K562 (cell line): ENCODE data around the gene RUNX3. TPM values are rescaled to one million over a fixed set of nuclear protein-coding genes. Genes with fewer than 3 reads are reported as not detected.

ENCODE experiments used
- ATAC-seq: fragments of 200-7000 bp; cut with Tn5 transposase; 3 replicates; pipeline ENCODE4 v1.9.1; 2020; ENCODE audit warnings: moderate library complexity
- BruUV-seq: library from RNA; stranded (reverse); fragments of 400-500 nt; replicated peaks from 2 replicates; lab custom pipeline; 2021; lab: Mats Ljungman, UMichigan
- CTCF ChIA-PET: fragments of 300-600 bp; formaldehyde crosslinking; extraction: SDS; loops from one replicate; lab custom pipeline; 2021; ENCODE audit warnings: low intra/inter-chr PET ratio; lab: Yijun Ruan, JAX
- POLR2A ChIA-PET: fragments of 300-600, 350-650 bp; sonication (Branson Sonifier 250); formaldehyde crosslinking; extraction: SDS; loops from one replicate; lab custom pipeline; 2021; ENCODE audit warnings: antibody characterized with exemption, inconsistent platforms; lab: Yijun Ruan, JAX
- DNase-seq, 4 experiments: peaks; one replicate each; pipeline versions ENCODE4 v3.0.0 to v3.0.0-alpha.2; 2011 to 2018; ENCODE audit warnings: low spot score in 3 of 4, mixed read lengths in 3 of 4; ENCODE audit errors: extremely low read depth in 1 of 4
- FAIRE-seq: peaks from 2 replicates; lab custom pipeline; 2011; peaks lifted over from hg19 to GRCh38; lab: Jason Lieb, UNC
- H2AFZ ChIP-seq: 2 replicates; pipeline ENCODE4 v1.6.0; 2011; ENCODE audit warnings: low read depth, low read length, control low read depth, inconsistent platforms
- H3K27ac ChIP-seq: fragments of 200-600 bp; 3 replicates; pipeline ENCODE4 v1.8.0; 2011; ENCODE audit warnings: low read depth, mild to moderate bottlenecking, control low read depth, inconsistent platforms, low read length, moderate library complexity, mixed read lengths; ENCODE audit errors: extremely low read depth
- H3K27me3 ChIP-seq, 2 experiments: fragments of 300-600 bp in 1 of 2; 2 replicates in 1 of 2; 3 replicates in 1 of 2; pipeline versions ENCODE4 v1.6.0 to v1.8.0; 2011; ENCODE audit warnings: inconsistent platforms in 2 of 2, low read length in 2 of 2, mild to moderate bottlenecking in 1 of 2, mixed read lengths in 1 of 2, moderate library complexity in 1 of 2; ENCODE audit not compliant: control insufficient read depth in 2 of 2, insufficient read depth in 2 of 2
- H3K36me3 ChIP-seq: fragments of 300-600 bp; 3 replicates; pipeline ENCODE4 v1.8.0; 2011; ENCODE audit warnings: mild to moderate bottlenecking, low read length, inconsistent platforms; ENCODE audit not compliant: control insufficient read depth, insufficient read depth
- H3K4me1 ChIP-seq, 2 experiments: fragments of 200-600 bp in 1 of 2; replicated peaks in 1 of 2; 2 replicates in 1 of 2; 3 replicates in 1 of 2; pipeline versions ENCODE4 v1.5.1 to v1.8.0; 2011; ENCODE audit warnings: inconsistent platforms in 2 of 2, low read length in 2 of 2, mild to moderate bottlenecking in 1 of 2, mixed read lengths in 1 of 2, moderate library complexity in 1 of 2; ENCODE audit not compliant: control insufficient read depth in 2 of 2, insufficient read depth in 2 of 2
- H3K4me2 ChIP-seq: 2 replicates; pipeline ENCODE4 v1.6.1; 2011; ENCODE audit warnings: low read length, control low read depth, inconsistent platforms, mixed read lengths; ENCODE audit not compliant: insufficient read depth
- H3K4me3 ChIP-seq: fragments of 200-600 bp; sonication (generic), shearing (Covaris generic); 2 replicates; pipeline ENCODE4 v1.5.1; 2016; ENCODE audit warnings: control low read depth, inconsistent platforms
- H3K79me2 ChIP-seq: fragments of 200-600 bp; 3 replicates; pipeline ENCODE4 v1.8.0; 2011; ENCODE audit warnings: low read length, inconsistent platforms; ENCODE audit not compliant: control insufficient read depth, insufficient read depth
- H3K9ac ChIP-seq, 2 experiments: 2 replicates each; pipeline versions ENCODE4 v1.6.0 to v1.6.1; 2011; ENCODE audit warnings: low read depth in 2 of 2, low read length in 2 of 2, control low read depth in 1 of 2, inconsistent platforms in 1 of 2, mild to moderate bottlenecking in 1 of 2, mixed read lengths in 1 of 2; ENCODE audit not compliant: insufficient read depth in 1 of 2
- H3K9me1 ChIP-seq: one replicate; pipeline ENCODE4 v1.6.0; 2011; ENCODE audit warnings: inconsistent platforms, mild to moderate bottlenecking, low read length, moderate library complexity; ENCODE audit not compliant: control insufficient read depth, insufficient read depth
- H3K9me3 ChIP-seq: replicated peaks from 2 replicates; pipeline ENCODE4 v1.5.1; 2011; ENCODE audit warnings: low read depth, low read length, inconsistent platforms; ENCODE audit not compliant: control insufficient read depth, insufficient read depth
- H4K20me1 ChIP-seq: replicated peaks from 2 replicates; pipeline ENCODE4 v1.6.1; 2011; ENCODE audit warnings: low read length, inconsistent platforms, mixed read lengths; ENCODE audit not compliant: control insufficient read depth, insufficient read depth
- FOXJ3 ChIP-seq: sonication (generic); formaldehyde crosslinking; IDR thresholded peaks from 2 replicates; pipeline ENCODE4 v1.4.0; 2020; ENCODE audit warnings: mild to moderate bottlenecking, missing genetic modification reagents
- FOXK2 ChIP-seq, 2 experiments: fragments of 450-650 bp; IDR thresholded peaks in 1 of 2; conservative IDR thresholded peaks in 1 of 2; 2 replicates each; pipeline ENCODE4 v1.6.1; 2016; ENCODE audit warnings: low read depth in 2 of 2, mild to moderate bottlenecking in 1 of 2
- HBP1 ChIP-seq: fragments of 450-650 bp; formaldehyde crosslinking; IDR thresholded peaks from 2 replicates; pipeline ENCODE4 v1.4.0; 2022; ENCODE audit warnings: missing genetic modification characterization
- MYNN ChIP-seq, 2 experiments: sonication (generic); formaldehyde crosslinking in 1 of 2; IDR thresholded peaks; 2 replicates each; pipeline versions ENCODE4 v1.5.0 to v1.6.1; 2016 to 2020; ENCODE audit warnings: antibody characterized with exemption in 1 of 2, missing genetic modification reagents in 1 of 2
- PHTF2 ChIP-seq: fragments of 250-450 bp; sonication (Bioruptor Pico); IDR thresholded peaks from 2 replicates; pipeline ENCODE4 v1.5.0; 2021; ENCODE audit warnings: mild to moderate bottlenecking
- PTRF ChIP-seq: fragments of 450-650 bp; IDR thresholded peaks from 2 replicates; pipeline ENCODE4 v1.6.1; 2016; ENCODE audit warnings: mild to moderate bottlenecking, missing genetic modification characterization, missing compliant biosample characterization
- TCF7L2 ChIP-seq: fragments of 150-350 bp; IDR thresholded peaks from 2 replicates; pipeline ENCODE4 v1.6.1; 2016; ENCODE audit warnings: low read depth, mild to moderate bottlenecking, low read length, moderate library complexity
- ZBTB34 ChIP-seq: fragments of 250-450 bp; sonication (Bioruptor Pico); IDR thresholded peaks from 2 replicates; pipeline ENCODE4 v1.8.0; 2021; ENCODE audit warnings: mild to moderate bottlenecking, moderate library complexity
- ZNF217 ChIP-seq: sonication (generic); formaldehyde crosslinking; IDR thresholded peaks from 2 replicates; pipeline ENCODE4 v1.8.0; 2022; ENCODE audit warnings: mild to moderate bottlenecking, missing genetic modification reagents
- ZNF766 ChIP-seq: fragments of 200-800 bp; sonication (Bioruptor generic); conservative IDR thresholded peaks from 2 replicates; pipeline ENCODE4 v1.6.1; 2016; ENCODE audit warnings: missing genetic modification characterization, missing compliant biosample characterization
- WGBS: fragments of 100-300 bp; shearing (Covaris generic); methylation state at CpG from one replicate; pipeline ENCODE4 v1.1.6; 2016; ENCODE audit warnings: low coverage, mixed read lengths; ENCODE audit not compliant: insufficient coverage; ENCODE audit errors: missing lambda C conversion rate; 5-methylcytosine and 5-hydroxymethylcytosine counted together
- in situ Hi-C: fragments of 300-500 bp; cut with MboI; formaldehyde crosslinking; loops from 4 replicates; pipeline ENCODE4 v1.15.0; 2018; ENCODE audit warnings: inconsistent platforms, mixed read lengths
- intact Hi-C: fragments of 100-400 bp; cut with micrococcal nuclease; formaldehyde crosslinking; loops from 2 replicates; pipeline ENCODE4 v1.14.2; 2022
- polyA plus RNA-seq, 8 experiments: library from polyadenylated mRNA; depleted of rRNA in 4 of 8; stranded (reverse) in 5 of 8; unstranded in 3 of 8; fragments of >200 nt; fragmentation: Nextera tagmentation in 2 of 8; fragmentation: Illumina TruSeq in 1 of 8; extraction: Ambion mirVana in 2 of 8; extraction: Trizol in 1 of 8; gene quantifications; 2 replicates each; pipeline versions ENCODE4 v1.2.1 to v1.2.3, GENCODE V29; 2011 to 2014; ENCODE audit warnings: inconsistent platforms in 1 of 8, missing spikeins in 1 of 8
- total RNA-seq, 7 experiments: library from RNA; depleted of rRNA in 6 of 7; stranded (reverse); fragments of >200 nt in 6 of 7; fragmentation: Illumina TruSeq in 2 of 7; extraction: Trizol in 2 of 7; gene quantifications; 2 replicates each; pipeline versions ENCODE4 v1.2.1 to v1.2.3, GENCODE V29; 2011 to 2021; ENCODE audit warnings: low replicate concordance in 1 of 7

Gene RUNX3
- total and polyA plus RNA-seq, 9 of the 15 experiments (the other 6 are each of a cell fraction or from before 2014, with no cell fraction given), result 0.01 to 0.64 (median 0.09) TPM

- in situ Hi-C loops (no loop called here), intact Hi-C loops (no loop called here)
- POLR2A ChIA-PET, result no interaction called here
Observed at GRCh38 chr1:24895511-24895910, 34.6 kb downstream of the RUNX3 start.

GRCh38 chr1:24894002-24894401 lies 36.1 kb downstream of the RUNX3 start:
- no peaks in the 10 kb centered on the region for H3K79me2 ChIP-seq
- in situ Hi-C loops, result no loop called here
- H3K27ac ChIP-seq, result no peak overlapping the region
- H3K4me3 ChIP-seq, result no peak overlapping the region
- H3K4me2 ChIP-seq, result no peak overlapping the region
- 1% methylated on average over 8 of the region's 8 CpGs for WGBS
- peaks cover 5 to 40% of the 10 kb centered on the region in 2 experiments; a peak in 4 of 5 replicates for H3K27me3 ChIP-seq
- POLR2A ChIA-PET, result interaction anchor here (2.0 kb wide), 1 partner anchor 11 kb away, joined by 4 read pairs; no protein-coding TSS in a partner anchor
- H3K36me3 ChIP-seq, result no peaks in the 10 kb centered on the region
- FAIRE-seq (no peak), ATAC-seq (no peak), DNase-seq (no peak)
- CTCF ChIA-PET, result no interaction called here
- H3K9me1 ChIP-seq, result no peaks in the 10 kb centered on the region
- no peak overlapping the region for H3K9ac ChIP-seq
- H4K20me1 ChIP-seq, result peaks cover 15% of the 10 kb centered on the region; the same call in 1 of the 2 replicates
- no TSS peak for BruUV-seq
- 0 out of 2 replicates have a peak, but pooled peaks cover 3% of the 10 kb centered on the region for H3K9me3 ChIP-seq
- no peaks in the 10 kb centered on the region; a peak in 1 of 5 replicates for H3K4me1 ChIP-seq
- intact Hi-C loops, result no loop called here
- no peak overlapping the region for H2AFZ ChIP-seq
- TF ChIP-seq FOXK2 (conservative IDR thresholded peaks at IDR 0.05 in 1 of 2, IDR thresholded peaks at IDR 0.05 in 1 of 2; ENCODE audit: low read depth in 2 of 2), result no peak
- no peak for TF ChIP-seq PHTF2 (CRISPR knock-in tag)
- TF ChIP-seq ZNF766 (CRISPR knock-in tag), result no peak
- no peak for TF ChIP-seq ZNF217
- TF ChIP-seq MYNN (IDR thresholded peaks at IDR 0.05), result no peak
- no peak for TF ChIP-seq MYNN (CRISPR knock-in tag; IDR thresholded peaks at IDR 0.05)
- TF ChIP-seq TCF7L2, result no peak
- no peak for TF ChIP-seq HBP1
- TF ChIP-seq PTRF (tag), result no peak

More at GRCh38 chr1:24895511-24895910, 34.6 kb downstream of the RUNX3 start:
- no peaks in the 10 kb centered on the region for H3K9me1 ChIP-seq
- H3K4me3 ChIP-seq, result no peak overlapping the region
- TF ChIP-seq FOXJ3 (no peak), ZBTB34 (no peak)
- H3K9ac ChIP-seq, result no peak overlapping the region
- no peaks in the 10 kb centered on the region for H3K79me2 ChIP-seq
- H3K36me3 ChIP-seq, result no peaks in the 10 kb centered on the region
- H4K20me1 ChIP-seq, result peaks cover 15% of the 10 kb centered on the region; the same call in 1 of the 2 replicates
- 0% methylated on average over 4 of the region's 4 CpGs for WGBS
- CTCF ChIA-PET, result no interaction called here
- H3K9me3 ChIP-seq, result 0 out of 2 replicates have a peak, but pooled peaks cover 3% of the 10 kb centered on the region
- H3K4me1 ChIP-seq, result no peaks in the 10 kb centered on the region; a peak in 1 of 5 replicates
- no peak for FAIRE-seq
- H3K27ac ChIP-seq, result no peak overlapping the region
- ATAC-seq, result no peak
- H2AFZ ChIP-seq, result no peak overlapping the region
- no peak overlapping the region for H3K4me2 ChIP-seq
- DNase-seq, result no peak
- peaks cover 16 to 54% of the 10 kb centered on the region in 2 experiments; a peak in 4 of 5 replicates for H3K27me3 ChIP-seq
- BruUV-seq, result no TSS peak
